Choroid plexus epithelial cell (primary cell): ENCODE measurements around the gene TMEM203.

Experiments
- DNase-seq: peaks from one replicate; pipeline ENCODE4 v3.0.0-alpha.2; 2010; ENCODE audit warnings: low read depth
- H3K4me3 ChIP-seq: 2 replicates; pipeline ENCODE4 v1.5.1; 2011; ENCODE audit warnings: low read depth, mild to moderate bottlenecking, control low read depth, low read length, moderate library complexity
- TF ChIP-seq, protein P1 (sequence below): conservative IDR thresholded peaks from 2 replicates; pipeline ENCODE4 v1.5.1; 2011; ENCODE audit warnings: low read depth, mild to moderate bottlenecking, control low read depth, inconsistent platforms, low read length, moderate library complexity

TMEM203 gene

DNA sequence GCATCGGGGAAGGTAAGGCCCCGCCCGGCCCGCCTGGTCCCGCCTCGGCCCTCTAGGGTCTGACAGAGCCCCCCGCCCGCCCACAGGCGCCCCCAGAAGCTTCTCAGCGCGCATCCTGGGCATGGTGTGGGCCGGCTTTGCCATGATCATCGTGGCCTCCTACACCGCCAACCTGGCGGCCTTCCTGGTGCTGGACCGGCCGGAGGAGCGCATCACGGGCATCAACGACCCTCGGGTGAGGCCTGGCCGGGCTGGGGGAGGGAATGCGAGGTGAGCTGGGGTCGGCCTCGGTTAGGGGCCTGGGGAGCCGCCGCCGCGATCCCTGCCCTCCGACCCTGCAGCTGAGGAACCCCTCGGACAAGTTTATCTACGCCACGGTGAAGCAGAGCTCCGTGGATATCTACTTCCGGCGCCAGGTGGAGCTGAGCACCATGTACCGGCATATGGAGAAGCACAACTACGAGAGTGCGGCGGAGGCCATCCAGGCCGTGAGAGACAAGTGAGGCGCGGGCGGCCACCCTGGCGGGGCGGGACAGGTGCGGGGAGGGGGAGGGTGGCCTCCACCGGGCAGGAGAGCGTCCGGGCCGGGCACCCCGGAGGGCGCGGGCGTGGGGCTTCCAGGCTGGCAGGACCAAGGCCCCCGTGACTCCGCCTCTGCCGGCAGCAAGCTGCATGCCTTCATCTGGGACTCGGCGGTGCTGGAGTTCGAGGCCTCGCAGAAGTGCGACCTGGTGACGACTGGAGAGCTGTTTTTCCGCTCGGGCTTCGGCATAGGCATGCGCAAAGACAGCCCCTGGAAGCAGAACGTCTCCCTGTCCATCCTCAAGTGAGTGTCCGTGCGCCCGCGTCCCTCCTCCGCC, 42.7 kb downstream of the TMEM203 start:
- H3K4me3 ChIP-seq: peak overlapping the region; percentile 20
- TF ChIP-seq, protein P1, sequence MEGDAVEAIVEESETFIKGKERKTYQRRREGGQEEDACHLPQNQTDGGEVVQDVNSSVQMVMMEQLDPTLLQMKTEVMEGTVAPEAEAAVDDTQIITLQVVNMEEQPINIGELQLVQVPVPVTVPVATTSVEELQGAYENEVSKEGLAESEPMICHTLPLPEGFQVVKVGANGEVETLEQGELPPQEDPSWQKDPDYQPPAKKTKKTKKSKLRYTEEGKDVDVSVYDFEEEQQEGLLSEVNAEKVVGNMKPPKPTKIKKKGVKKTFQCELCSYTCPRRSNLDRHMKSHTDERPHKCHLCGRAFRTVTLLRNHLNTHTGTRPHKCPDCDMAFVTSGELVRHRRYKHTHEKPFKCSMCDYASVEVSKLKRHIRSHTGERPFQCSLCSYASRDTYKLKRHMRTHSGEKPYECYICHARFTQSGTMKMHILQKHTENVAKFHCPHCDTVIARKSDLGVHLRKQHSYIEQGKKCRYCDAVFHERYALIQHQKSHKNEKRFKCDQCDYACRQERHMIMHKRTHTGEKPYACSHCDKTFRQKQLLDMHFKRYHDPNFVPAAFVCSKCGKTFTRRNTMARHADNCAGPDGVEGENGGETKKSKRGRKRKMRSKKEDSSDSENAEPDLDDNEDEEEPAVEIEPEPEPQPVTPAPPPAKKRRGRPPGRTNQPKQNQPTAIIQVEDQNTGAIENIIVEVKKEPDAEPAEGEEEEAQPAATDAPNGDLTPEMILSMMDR: no peak
- peak; percentile 26 for DNase-seq

DNA sequence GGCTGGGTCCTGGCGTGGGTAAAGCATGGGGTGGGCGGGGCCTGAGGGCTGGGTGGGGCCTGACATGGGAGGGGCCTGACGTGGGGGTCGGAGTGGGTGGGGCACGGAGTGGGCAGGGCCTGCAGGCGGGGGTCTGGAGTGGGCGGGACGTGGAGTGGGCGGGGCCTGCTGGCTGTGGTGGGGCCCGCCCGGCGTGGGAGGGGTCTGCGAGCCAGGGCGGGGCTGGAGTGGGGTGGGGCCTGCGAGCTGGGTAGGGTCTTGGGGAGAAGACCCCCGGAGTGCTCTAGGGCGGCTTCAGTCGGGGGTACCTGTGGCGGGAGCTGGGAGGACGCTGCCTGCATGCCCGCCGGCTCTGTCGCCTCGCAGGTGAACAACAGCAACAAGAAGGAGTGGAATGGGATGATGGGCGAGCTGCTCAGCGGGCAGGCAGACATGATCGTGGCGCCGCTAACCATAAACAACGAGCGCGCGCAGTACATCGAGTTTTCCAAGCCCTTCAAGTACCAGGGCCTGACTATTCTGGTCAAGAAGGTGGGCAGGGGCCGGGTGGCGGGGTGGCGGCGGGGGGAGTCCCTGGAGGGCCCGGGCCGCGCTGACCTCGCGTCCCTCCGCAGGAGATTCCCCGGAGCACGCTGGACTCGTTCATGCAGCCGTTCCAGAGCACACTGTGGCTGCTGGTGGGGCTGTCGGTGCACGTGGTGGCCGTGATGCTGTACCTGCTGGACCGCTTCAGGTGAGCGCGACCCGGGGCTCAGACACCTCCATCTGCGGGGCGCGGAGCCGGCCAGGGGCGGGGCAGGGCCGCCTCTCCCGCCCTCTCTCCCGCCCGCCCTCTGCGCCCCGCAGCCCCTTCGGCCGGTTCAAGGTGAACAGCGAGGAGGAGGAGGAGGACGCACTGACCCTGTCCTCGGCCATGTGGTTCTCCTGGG, 43.6 kb downstream of the TMEM203 start:
- H3K4me3 ChIP-seq: no peak overlapping the region
- TF ChIP-seq, protein P1: no peak
- DNase-seq: no peak

DNA sequence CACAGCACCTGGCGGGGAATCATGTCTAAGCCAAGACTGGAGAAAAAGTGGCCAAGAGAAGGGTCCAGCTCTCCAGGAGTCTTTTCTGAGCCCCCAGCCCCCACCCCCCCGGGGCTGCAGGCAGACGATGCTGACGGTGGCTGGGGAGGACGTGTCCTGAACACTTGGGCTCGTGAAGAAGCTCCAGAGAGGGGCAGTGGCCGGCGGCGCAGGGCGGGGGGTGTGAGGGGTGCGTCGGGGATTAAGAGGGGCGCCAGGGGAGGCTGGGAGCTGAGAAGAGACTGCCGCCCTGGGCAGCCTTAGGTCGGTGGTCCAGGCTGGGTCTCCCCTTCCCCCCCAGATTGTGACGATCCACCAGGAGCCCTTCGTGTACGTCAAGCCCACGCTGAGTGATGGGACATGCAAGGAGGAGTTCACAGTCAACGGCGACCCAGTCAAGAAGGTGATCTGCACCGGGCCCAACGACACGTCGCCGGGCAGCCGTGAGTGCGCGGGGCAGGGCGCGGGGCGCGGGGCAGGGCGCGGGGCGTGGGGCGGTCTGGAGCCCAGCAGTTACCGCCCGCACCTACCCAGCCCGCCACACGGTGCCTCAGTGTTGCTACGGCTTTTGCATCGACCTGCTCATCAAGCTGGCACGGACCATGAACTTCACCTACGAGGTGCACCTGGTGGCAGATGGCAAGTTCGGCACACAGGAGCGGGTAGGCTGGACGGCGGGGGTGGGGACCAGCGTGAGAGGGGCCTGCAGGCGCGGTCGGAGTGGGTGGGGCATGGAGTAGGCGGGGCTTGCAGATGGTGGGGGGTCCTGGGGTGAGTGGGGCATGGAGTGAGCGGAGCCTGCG, 44.5 kb downstream of the TMEM203 start:
- TF ChIP-seq, protein P1: no peak
- no peak overlapping the region for H3K4me3 ChIP-seq
- DNase-seq: no peak

DNA sequence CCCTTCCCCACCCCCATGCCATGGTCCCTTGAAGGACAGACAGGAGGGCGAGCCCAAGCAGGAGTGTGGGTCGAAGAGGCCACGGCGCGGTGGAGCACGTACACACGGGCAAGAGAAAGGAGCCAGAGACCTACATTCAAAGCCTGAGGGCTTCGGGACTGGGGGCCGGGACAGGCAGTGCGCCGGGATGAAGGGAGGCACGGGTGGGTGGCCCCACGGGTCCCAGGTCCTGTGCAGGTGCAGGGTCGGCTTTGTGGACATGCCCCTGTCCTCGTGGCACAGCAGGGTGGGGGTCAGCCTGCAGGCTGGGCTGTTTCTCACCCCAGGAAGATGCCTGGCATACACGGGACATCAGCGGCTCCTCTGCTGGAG, 45.4 kb downstream of the TMEM203 start:
- DNase-seq: no peak
- TF ChIP-seq, protein P1: no peak

DNA sequence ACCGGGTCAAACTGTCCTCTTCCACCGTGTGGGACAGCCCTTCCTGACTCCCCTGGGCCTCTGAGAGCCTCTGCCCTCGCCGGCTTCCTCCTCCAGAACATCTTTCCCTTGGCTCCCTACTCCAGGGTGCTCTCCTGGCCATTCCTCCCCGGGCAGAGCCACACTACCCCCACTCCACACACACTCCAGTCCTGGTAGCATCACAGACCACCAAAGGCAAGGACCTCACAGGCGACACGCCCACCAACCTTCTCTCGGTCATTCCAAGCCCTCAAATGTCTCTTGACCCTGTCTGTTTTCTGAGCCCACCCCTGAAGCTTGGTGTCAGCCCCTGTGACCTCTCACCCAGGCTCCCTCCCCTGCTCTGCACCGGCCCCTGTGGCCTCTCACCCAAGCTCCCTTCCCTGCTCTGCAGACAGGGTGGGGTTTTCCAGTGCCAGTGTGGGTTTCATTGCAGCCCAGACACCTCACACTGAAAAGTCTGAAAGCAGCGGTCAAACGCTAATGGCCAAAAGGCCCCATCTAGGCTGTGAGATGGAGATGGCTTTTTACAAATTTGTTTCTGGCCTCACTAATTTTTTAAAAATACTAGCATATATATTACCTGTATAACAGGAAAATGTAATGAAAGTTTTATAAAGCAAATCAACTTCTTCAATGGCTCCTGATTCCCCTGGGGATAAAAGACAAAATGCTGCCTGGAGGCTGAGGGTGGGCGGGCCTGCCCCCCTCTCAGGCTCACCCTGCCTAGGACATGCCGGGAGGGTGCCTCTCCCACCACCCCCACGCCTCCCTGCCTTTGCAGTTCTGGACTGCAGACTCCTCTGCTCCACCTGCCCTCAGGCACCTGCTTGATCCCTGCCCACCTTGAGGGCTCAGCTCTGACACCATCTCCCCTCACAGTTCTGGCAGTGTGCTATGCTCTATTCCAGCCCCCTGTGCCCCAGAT, 46.1 kb downstream of the TMEM203 start:
- DNase-seq: no peak
- TF ChIP-seq, protein P1: no peak
- H3K4me3 ChIP-seq: no peak overlapping the region

More for the DNA sequence above, 45.4 kb downstream of the TMEM203 start:
- no peak overlapping the region for H3K4me3 ChIP-seq
